ENCODE results near the gene LZIC. TPM values are rescaled to one million over a fixed set of nuclear protein-coding genes. Genes with fewer than 3 reads are reported as not detected.

LZIC gene
- polyA plus RNA-seq, 1 of the 3 experiments (the other 2 are of a cell fraction): 9.6 TPM

DNA sequence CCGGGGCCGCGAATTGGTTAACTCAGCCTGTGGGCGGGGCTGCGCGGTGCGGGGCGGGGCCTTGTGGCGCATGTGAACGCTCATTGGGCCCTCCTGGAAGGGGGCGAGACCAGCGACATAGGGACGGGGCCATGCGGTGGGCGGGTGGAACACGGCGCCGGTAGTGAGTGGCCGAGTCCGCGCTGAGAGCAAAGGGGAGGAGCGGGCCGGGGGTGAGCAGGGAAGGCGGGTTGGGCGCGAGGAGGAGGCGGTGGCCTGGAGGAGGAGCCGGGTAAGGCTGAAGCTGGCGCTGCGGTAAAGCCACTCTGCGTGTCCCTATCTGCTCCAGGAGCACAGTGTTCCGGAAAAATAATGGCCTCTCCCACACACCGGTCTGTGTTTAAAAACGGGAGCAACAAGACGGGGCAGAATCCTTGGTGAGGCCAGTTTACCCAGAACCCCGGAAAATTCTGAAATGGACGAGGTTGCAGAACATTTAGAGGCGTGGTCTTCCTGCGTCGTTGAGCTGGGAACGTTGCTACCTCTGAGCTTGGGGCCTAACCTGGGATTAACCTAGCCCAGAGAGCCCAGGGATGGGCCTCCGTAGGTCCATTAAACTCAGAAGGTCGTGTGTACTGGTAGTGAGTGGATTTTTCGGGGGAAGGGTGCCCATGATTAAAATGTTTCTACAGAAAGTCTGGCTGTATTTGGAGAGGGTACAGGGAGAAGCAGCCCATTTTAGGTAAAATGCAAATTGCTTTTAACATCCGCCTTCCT, 32.6 kb downstream of the LZIC start (continued):
- TF ChIP-seq, protein P1, sequence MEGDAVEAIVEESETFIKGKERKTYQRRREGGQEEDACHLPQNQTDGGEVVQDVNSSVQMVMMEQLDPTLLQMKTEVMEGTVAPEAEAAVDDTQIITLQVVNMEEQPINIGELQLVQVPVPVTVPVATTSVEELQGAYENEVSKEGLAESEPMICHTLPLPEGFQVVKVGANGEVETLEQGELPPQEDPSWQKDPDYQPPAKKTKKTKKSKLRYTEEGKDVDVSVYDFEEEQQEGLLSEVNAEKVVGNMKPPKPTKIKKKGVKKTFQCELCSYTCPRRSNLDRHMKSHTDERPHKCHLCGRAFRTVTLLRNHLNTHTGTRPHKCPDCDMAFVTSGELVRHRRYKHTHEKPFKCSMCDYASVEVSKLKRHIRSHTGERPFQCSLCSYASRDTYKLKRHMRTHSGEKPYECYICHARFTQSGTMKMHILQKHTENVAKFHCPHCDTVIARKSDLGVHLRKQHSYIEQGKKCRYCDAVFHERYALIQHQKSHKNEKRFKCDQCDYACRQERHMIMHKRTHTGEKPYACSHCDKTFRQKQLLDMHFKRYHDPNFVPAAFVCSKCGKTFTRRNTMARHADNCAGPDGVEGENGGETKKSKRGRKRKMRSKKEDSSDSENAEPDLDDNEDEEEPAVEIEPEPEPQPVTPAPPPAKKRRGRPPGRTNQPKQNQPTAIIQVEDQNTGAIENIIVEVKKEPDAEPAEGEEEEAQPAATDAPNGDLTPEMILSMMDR (IDR thresholded peaks at IDR 0.05): no peak
- TF ChIP-seq, protein P2, sequence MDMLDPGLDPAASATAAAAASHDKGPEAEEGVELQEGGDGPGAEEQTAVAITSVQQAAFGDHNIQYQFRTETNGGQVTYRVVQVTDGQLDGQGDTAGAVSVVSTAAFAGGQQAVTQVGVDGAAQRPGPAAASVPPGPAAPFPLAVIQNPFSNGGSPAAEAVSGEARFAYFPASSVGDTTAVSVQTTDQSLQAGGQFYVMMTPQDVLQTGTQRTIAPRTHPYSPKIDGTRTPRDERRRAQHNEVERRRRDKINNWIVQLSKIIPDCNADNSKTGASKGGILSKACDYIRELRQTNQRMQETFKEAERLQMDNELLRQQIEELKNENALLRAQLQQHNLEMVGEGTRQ (IDR thresholded peaks at IDR 0.05; ENCODE audit: borderline replicate concordance, low read depth, low read length): no peak
- TF ChIP-seq MAX (IDR thresholded peaks at IDR 0.05; ENCODE audit: low read depth): peak; percentile 55; the same call in 1 of the 2 replicates
- TF ChIP-seq RXRA (IDR thresholded peaks at IDR 0.05; ENCODE audit: borderline replicate concordance, low read depth): no peak
- no peak for TF ChIP-seq NFIC (IDR thresholded peaks at IDR 0.05; ENCODE audit: borderline replicate concordance)
- TF ChIP-seq SMC3 (IDR thresholded peaks at IDR 0.05; ENCODE audit: low read depth, low read length): no peak
- no peak for TF ChIP-seq IRF3 (IDR thresholded peaks at IDR 0.05; ENCODE audit: low read depth, low read length)

DNA sequence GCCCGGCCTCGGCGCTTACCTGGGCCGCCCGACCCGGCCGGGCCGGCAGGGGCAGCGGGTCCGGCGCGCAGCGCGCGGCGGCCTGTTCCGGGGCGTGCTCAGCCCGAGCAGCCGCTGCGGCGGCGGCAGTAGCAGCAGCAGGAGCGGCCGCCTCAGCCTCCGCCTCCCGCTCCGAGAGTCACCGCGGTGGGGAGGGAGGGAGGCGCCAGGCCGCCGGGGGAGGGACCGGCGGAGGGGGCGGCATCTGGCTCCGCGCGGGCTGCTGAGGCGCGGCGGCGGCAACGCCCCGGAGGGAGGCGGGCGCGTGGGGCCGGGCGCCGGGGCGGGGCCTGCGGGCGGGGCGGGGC, 33.1 kb downstream of the LZIC start, which contains the start of gene CTNNBIP1:
Gene CTNNBIP1 (minus strand): TSS at position 194 of the 347 bp plus-strand sequence. CDS start 38,205 bp downstream, outside the sequence.
- 0% methylated on average over 3 of the region's 55 CpGs for WGBS (ENCODE audit: low lambda C conversion rate)
- peaks cover 4 to 10% of the 10 kb centered on the region in 2 experiments; a peak in 2 of 4 replicates for H3K4me1 ChIP-seq (ENCODE audit: control insufficient read depth in 1 of 2, insufficient read depth in 2 of 2, low read depth in 1 of 2, low read length in 1 of 2)
- H3K9ac ChIP-seq: peak within 1 kb of the TSS; percentile 87
- no peaks in the 10 kb centered on the region for H3K27me3 ChIP-seq (ENCODE audit: insufficient read depth)
- peaks cover 12% of the 10 kb centered on the region for H3F3A ChIP-seq (replicated peaks; ENCODE audit: insufficient read depth)
- TF ChIP-seq TAF1 (IDR thresholded peaks at IDR 0.05; ENCODE audit: borderline replicate concordance, low read depth, low read length): peak; percentile 69
- TF ChIP-seq, protein P1 (IDR thresholded peaks at IDR 0.05): no peak
- no peaks in the 10 kb centered on the region for H3K9me2 ChIP-seq
- H4K20me1 ChIP-seq (ENCODE audit: insufficient read depth): 0 out of 2 replicates have a peak, but pooled peaks cover 2% of the 10 kb centered on the region
- H3K4me3 ChIP-seq (ENCODE audit: low read depth in 2 of 2, low read length in 1 of 2): peak within 1 kb of the TSS; percentile 71 to 97
- ChIA-PET POLR2A (interaction anchor here (1.2 kb wide), 1 partner anchor 12 kb away, joined by 3 read pairs; no protein-coding TSS in a partner anchor), CTCF (no interaction called here)
- H3K4me2 ChIP-seq: peak within 1 kb of the TSS; percentile 97
- peak within 1 kb of the TSS; percentile 93 for H2AFZ ChIP-seq (ENCODE audit: low read depth)
- H3K79me2 ChIP-seq (ENCODE audit: insufficient read depth): peaks cover 31% of the 10 kb centered on the region
- peak within 1 kb of the TSS; percentile 85 to 88 for H3K27ac ChIP-seq (ENCODE audit: low read depth in 2 of 2, low read length in 1 of 2)
- DNase-seq: no peak
- H3K9me3 ChIP-seq: no peaks in the 10 kb centered on the region
- H3K36me3 ChIP-seq (replicated peaks in 1 of 2; ENCODE audit: control insufficient read depth in 1 of 2, insufficient read depth in 2 of 2, low read length in 1 of 2): no peaks in the 10 kb centered on the region

Data from SK-N-SH (cell line).